BJ (cell line): ENCODE data around the gene CAMSAP2. TPM values are rescaled to one million over a fixed set of nuclear protein-coding genes. Genes with fewer than 3 reads are reported as not detected.

Experiments used
- CTCF ChIA-PET: fragments of 350-600 bp; formaldehyde crosslinking; extraction: SDS; loops from one replicate; lab custom pipeline; 2021; ENCODE audit warnings: antibody characterized with exemption, inconsistent platforms; lab: Yijun Ruan, JAX
- POLR2A ChIA-PET: fragments of 300-600 bp; sonication (Branson Sonifier 250); formaldehyde crosslinking; extraction: SDS; loops from one replicate; lab custom pipeline; 2021; ENCODE audit warnings: antibody characterized with exemption; lab: Charles Lee
- DNase-seq: peaks from one replicate; pipeline ENCODE4 v3.0.0-alpha.2; 2011; ENCODE audit warnings: low read depth
- H3K27me3 ChIP-seq: 2 replicates; pipeline ENCODE4 v1.6.0; 2011; ENCODE audit warnings: low read length; ENCODE audit not compliant: control insufficient read depth, insufficient read depth
- H3K36me3 ChIP-seq: 2 replicates; pipeline ENCODE4 v1.5.1; 2011; ENCODE audit warnings: low read length; ENCODE audit not compliant: control insufficient read depth, insufficient read depth
- H3K4me3 ChIP-seq: 2 replicates; pipeline ENCODE4 v1.5.1; 2011; ENCODE audit warnings: low read depth, mild to moderate bottlenecking, control low read depth, low read length
- CTCF ChIP-seq: IDR thresholded peaks from 2 replicates; pipeline ENCODE4 v1.5.1; 2011; ENCODE audit warnings: low read depth, mild to moderate bottlenecking, control low read depth, inconsistent platforms, low read length, moderate library complexity; ENCODE audit not compliant: insufficient read depth
- polyA plus RNA-seq: library from polyadenylated mRNA; depleted of rRNA; stranded (reverse); fragments of >200 nt; gene quantifications from 2 replicates; pipeline ENCODE4 v1.2.3, GENCODE V29; 2011; rRNA removed

CAMSAP2 gene
- polyA plus RNA-seq, 1 experiment: 7.5 TPM

- H3K36me3 ChIP-seq: no peaks in the 10 kb centered on the region
- CTCF ChIA-PET: interaction anchor here (0.9 kb wide), 1 partner anchor 17 kb away, joined by 3 read pairs; no protein-coding TSS in a partner anchor
- POLR2A ChIA-PET: no interaction called here
- H3K4me3 ChIP-seq: no peak overlapping the region
- no peak for DNase-seq
- H3K27me3 ChIP-seq: peaks cover 3% of the 10 kb centered on the region; the same call in 1 of the 2 replicates
- no peak for TF ChIP-seq CTCF
These were observed 169.0 kb downstream of the CAMSAP2 start for GRCh38 chr1:200907611-200908097.

GRCh38 chr1:200908191-200908868 is 169.6 kb downstream of the CAMSAP2 start:
- Histone ChIP-seq H3K4me3 (no peak overlapping the region), H3K27me3 (peaks cover 3% of the 10 kb centered on the region; the same call in 1 of the 2 replicates), H3K36me3 (no peaks in the 10 kb centered on the region)
- no peak for TF ChIP-seq CTCF
- ChIA-PET POLR2A (no interaction called here), CTCF (interaction anchor here (0.9 kb wide), 1 partner anchor 18 kb away, joined by 3 read pairs; no protein-coding TSS in a partner anchor)
- DNase-seq: no peak

GRCh38 chr1:200909071-200909470 is 170.4 kb downstream of the CAMSAP2 start:
- DNase-seq: no peak
- CTCF ChIA-PET: no interaction called here
- Histone ChIP-seq H3K36me3 (no peaks in the 10 kb centered on the region), H3K27me3 (peaks cover 3% of the 10 kb centered on the region; the same call in 1 of the 2 replicates), H3K4me3 (no peak overlapping the region)
- POLR2A ChIA-PET: no interaction called here
- no peak for TF ChIP-seq CTCF

GRCh38 chr1:200909757-200910239 is 171.1 kb downstream of the CAMSAP2 start:
- ChIA-PET POLR2A (no interaction called here), CTCF (no interaction called here)
- DNase-seq: no peak

More at GRCh38 chr1:200909757-200910239, 171.1 kb downstream of the CAMSAP2 start:
- Histone ChIP-seq H3K4me3 (no peak overlapping the region), H3K36me3 (no peaks in the 10 kb centered on the region), H3K27me3 (peaks cover 3% of the 10 kb centered on the region; the same call in 1 of the 2 replicates)
- no peak for TF ChIP-seq CTCF

Other genes with a start within 250 kb of the CAMSAP2 start
- gene KIF14, start 118.1 kb upstream of the CAMSAP2 start, polyA plus RNA-seq: 2.1 and 4.1 TPM in 2 replicates
- 14.0 and 14.9 TPM in 2 replicates for gene DDX59, start 69.0 kb upstream of the CAMSAP2 start, polyA plus RNA-seq
- gene GPR25, start 134.1 kb downstream of the CAMSAP2 start, polyA plus RNA-seq: not detected in 2 replicates
- gene INAVA, start 156.0 kb downstream of the CAMSAP2 start, polyA plus RNA-seq: 0.01 TPM in 1 of 2 replicates, not detected in the other